Measurements from ENCODE around the gene TEN1. TPM values are rescaled to one million over a fixed set of nuclear protein-coding genes. Genes with fewer than 3 reads are reported as not detected.

TEN1 gene
- total and polyA plus RNA-seq, 2 experiments from 2014 or later: 23.8 to 26.9 TPM

DNA sequence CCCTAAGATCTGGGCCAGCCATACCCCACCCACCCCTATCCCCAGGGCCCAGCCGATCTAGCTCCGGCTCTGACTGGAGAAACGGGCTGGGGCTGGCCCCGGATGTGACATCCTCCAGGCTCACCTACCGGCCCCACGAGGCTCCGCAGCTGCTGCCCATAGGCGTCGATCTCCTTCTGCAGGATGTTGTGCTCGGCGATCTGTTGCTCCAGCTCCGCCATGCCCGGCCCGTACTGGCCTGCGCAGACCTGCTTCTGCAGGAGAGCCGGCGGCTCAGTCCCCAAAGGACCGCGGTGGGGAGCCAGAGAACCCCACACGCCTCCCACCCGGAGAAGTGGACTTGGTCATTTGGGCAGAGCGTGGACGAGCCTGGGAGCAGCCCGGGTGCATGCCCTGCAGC is 43.2 kb downstream of the TEN1 start:
- Histone ChIP-seq H3K27me3 (no peaks in the 10 kb centered on the region), H3K4me3 (no peak overlapping the region), H3K36me3 (no peaks in the 10 kb centered on the region), H3K9me3 (ENCODE audit: low read depth) (no peaks in the 10 kb centered on the region), H3K4me1 (ENCODE audit: low read depth) (no peaks in the 10 kb centered on the region), H3K27ac (no peak overlapping the region)
- no peak for DNase-seq (ENCODE audit: low read depth in 1 of 2, low spot score in 1 of 2)
- TF ChIP-seq, protein P1, sequence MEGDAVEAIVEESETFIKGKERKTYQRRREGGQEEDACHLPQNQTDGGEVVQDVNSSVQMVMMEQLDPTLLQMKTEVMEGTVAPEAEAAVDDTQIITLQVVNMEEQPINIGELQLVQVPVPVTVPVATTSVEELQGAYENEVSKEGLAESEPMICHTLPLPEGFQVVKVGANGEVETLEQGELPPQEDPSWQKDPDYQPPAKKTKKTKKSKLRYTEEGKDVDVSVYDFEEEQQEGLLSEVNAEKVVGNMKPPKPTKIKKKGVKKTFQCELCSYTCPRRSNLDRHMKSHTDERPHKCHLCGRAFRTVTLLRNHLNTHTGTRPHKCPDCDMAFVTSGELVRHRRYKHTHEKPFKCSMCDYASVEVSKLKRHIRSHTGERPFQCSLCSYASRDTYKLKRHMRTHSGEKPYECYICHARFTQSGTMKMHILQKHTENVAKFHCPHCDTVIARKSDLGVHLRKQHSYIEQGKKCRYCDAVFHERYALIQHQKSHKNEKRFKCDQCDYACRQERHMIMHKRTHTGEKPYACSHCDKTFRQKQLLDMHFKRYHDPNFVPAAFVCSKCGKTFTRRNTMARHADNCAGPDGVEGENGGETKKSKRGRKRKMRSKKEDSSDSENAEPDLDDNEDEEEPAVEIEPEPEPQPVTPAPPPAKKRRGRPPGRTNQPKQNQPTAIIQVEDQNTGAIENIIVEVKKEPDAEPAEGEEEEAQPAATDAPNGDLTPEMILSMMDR (IDR thresholded peaks at IDR 0.05; ENCODE audit: low read depth, low read length): no peak

DNA sequence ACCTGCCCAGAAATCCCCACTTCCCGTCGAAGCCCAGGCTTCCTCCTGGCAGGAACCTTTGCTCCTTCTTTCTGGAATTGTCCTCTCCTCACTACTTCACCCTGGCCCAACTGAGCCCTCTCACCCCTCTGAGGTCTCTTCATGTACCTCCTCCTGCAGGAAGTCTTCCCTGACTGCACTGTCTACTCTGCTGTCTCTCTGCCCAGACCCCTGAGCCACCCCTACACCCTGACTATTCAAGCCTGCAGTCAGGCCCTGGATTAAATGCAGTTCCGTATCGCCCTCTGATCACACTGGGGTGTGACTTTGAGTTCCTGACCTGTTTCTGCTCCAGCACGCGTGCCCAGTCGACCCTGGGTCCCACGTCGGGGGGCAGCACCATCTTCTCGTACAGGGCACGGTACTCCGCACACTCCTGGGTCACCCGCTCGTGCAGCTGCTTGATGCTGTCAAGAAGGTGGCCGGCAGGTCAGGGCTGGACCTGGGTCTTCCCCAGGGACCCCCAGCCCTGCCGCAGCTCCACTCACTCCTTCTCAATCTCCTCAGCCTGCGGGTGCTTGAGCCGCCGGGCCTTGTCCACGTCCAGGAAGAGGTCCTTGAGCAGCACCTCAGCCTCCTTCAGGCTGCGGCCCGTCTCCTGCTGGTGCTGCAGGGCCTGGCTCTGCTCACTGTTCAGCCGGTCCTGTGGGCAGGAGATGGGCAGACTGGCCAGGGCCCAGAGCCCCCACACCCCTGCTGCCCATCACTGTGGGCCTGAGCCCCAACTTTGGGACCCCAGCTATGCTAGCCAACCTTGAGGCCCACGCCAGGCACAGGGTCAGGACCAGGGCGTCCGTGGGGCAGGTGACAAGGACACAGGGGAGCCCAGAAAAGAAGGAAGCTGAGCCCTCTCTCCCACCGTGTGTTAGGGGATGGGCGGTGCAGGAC is 44.2 kb downstream of the TEN1 start:
- Histone ChIP-seq H3K36me3 (no peaks in the 10 kb centered on the region), H3K4me1 (ENCODE audit: low read depth) (no peaks in the 10 kb centered on the region), H3K9me3 (ENCODE audit: low read depth) (no peaks in the 10 kb centered on the region), H3K27ac (no peak overlapping the region), H3K27me3 (no peaks in the 10 kb centered on the region), H3K4me3 (no peak overlapping the region)
- DNase-seq (ENCODE audit: low read depth in 1 of 2, low spot score in 1 of 2): no peak
- TF ChIP-seq, protein P1 (IDR thresholded peaks at IDR 0.05; ENCODE audit: low read depth, low read length): no peak

GRCh38 chr17:76023900-76024237 is 44.8 kb downstream of the TEN1 start:
- Histone ChIP-seq H3K4me1 (ENCODE audit: low read depth) (peaks cover 2% of the 10 kb centered on the region), H3K36me3 (no peaks in the 10 kb centered on the region), H3K27ac (no peak overlapping the region), H3K9me3 (ENCODE audit: low read depth) (no peaks in the 10 kb centered on the region), H3K27me3 (no peaks in the 10 kb centered on the region), H3K4me3 (no peak overlapping the region)
- TF ChIP-seq, protein P1 (IDR thresholded peaks at IDR 0.05; ENCODE audit: low read depth, low read length): no peak
- no peak for DNase-seq (ENCODE audit: low read depth in 1 of 2, low spot score in 1 of 2)

DNA sequence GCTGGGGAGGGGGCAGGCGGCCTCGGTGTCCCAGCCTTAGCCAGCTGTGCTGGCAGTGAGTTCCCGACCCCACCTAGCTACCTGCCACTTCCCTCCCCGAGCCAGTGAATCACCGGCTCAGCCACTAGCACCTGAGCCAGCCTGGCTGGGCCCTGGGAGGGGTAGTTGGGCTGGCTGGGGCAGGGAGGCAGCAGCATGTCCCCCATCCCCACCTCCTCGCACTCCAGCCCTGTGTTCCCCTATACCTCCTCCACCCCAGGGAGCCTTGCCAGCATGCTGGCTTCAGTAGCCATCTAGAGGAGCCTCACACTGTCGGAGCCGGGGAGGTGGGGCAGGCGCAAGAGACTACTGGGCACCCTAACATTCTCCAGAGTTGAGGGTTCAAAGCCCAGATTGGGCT is 45.3 kb downstream of the TEN1 start:
- H3K9me3 ChIP-seq (ENCODE audit: low read depth): no peaks in the 10 kb centered on the region
- no peak overlapping the region for H3K27ac ChIP-seq
- no peaks in the 10 kb centered on the region for H3K36me3 ChIP-seq
- no peak overlapping the region for H3K4me3 ChIP-seq
- H3K27me3 ChIP-seq: no peaks in the 10 kb centered on the region
- H3K4me1 ChIP-seq (ENCODE audit: low read depth): peaks cover 7% of the 10 kb centered on the region
- DNase-seq (ENCODE audit: low read depth in 1 of 2, low spot score in 1 of 2): no peak
- TF ChIP-seq, protein P1 (IDR thresholded peaks at IDR 0.05; ENCODE audit: low read depth, low read length): no peak

DNA sequence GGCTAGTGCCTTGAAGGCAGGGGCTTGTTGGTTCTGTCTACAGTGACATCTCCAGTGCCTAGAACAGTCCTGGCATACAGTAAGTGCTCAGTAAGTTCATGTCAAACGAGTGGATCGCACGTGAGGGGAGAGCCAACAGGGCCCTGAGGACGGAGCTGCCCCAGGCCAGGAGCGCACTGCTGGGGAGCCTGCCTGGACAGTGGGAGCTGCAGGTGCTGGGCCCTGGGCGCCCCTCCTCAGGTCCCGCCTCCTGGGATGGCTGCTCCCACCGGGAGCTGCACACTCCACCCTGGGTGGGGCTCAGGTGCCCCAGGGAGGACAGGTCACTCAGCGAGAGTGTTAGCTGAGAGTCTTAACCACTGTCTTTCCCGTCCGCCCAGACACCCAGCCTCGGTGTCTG is 46.3 kb downstream of the TEN1 start:
- Histone ChIP-seq H3K27me3 (no peaks in the 10 kb centered on the region), H3K9me3 (ENCODE audit: low read depth) (no peaks in the 10 kb centered on the region), H3K4me3 (no peak overlapping the region), H3K36me3 (no peaks in the 10 kb centered on the region), H3K27ac (no peak overlapping the region), H3K4me1 (ENCODE audit: low read depth) (peaks cover 12% of the 10 kb centered on the region)
- TF ChIP-seq, protein P1 (IDR thresholded peaks at IDR 0.05; ENCODE audit: low read depth, low read length): no peak
- DNase-seq (ENCODE audit: low read depth in 1 of 2, low spot score in 1 of 2): no peak
